K562 (cell line): ENCODE results near the gene CCDC87. TPM values are rescaled to one million over a fixed set of nuclear protein-coding genes. Genes with fewer than 3 reads are reported as not detected.
A peak's percentile ranks its signal among the peaks of the same experiment; 100 is the strongest.

ENCODE experiments used
- ATAC-seq: fragments of 200-7000 bp; cut with Tn5 transposase; 3 replicates; pipeline ENCODE4 v1.9.1; 2020; ENCODE audit warnings: moderate library complexity
- BruUV-seq: library from RNA; stranded (reverse); fragments of 400-500 nt; replicated peaks from 2 replicates; lab custom pipeline; 2021; lab: Mats Ljungman, UMichigan
- CTCF ChIA-PET: fragments of 300-600 bp; formaldehyde crosslinking; extraction: SDS; loops from one replicate; lab custom pipeline; 2021; ENCODE audit warnings: low intra/inter-chr PET ratio; lab: Yijun Ruan, JAX
- POLR2A ChIA-PET: fragments of 300-600, 350-650 bp; sonication (Branson Sonifier 250); formaldehyde crosslinking; extraction: SDS; loops from one replicate; lab custom pipeline; 2021; ENCODE audit warnings: antibody characterized with exemption, inconsistent platforms; lab: Yijun Ruan, JAX
- DNase-seq, 4 experiments: peaks; one replicate each; pipeline versions ENCODE4 v3.0.0 to v3.0.0-alpha.2; 2011 to 2018; ENCODE audit warnings: low spot score in 3 of 4, mixed read lengths in 3 of 4; ENCODE audit errors: extremely low read depth in 1 of 4
- FAIRE-seq: peaks from 2 replicates; lab custom pipeline; 2011; peaks lifted over from hg19 to GRCh38; lab: Jason Lieb, UNC
- H2AFZ ChIP-seq: 2 replicates; pipeline ENCODE4 v1.6.0; 2011; ENCODE audit warnings: low read depth, low read length, control low read depth, inconsistent platforms
- H3K27ac ChIP-seq: fragments of 200-600 bp; 3 replicates; pipeline ENCODE4 v1.8.0; 2011; ENCODE audit warnings: low read depth, mild to moderate bottlenecking, control low read depth, inconsistent platforms, low read length, moderate library complexity, mixed read lengths; ENCODE audit errors: extremely low read depth
- H3K27me3 ChIP-seq, 2 experiments: fragments of 300-600 bp in 1 of 2; 2 replicates in 1 of 2; 3 replicates in 1 of 2; pipeline versions ENCODE4 v1.6.0 to v1.8.0; 2011; ENCODE audit warnings: inconsistent platforms in 2 of 2, low read length in 2 of 2, mild to moderate bottlenecking in 1 of 2, mixed read lengths in 1 of 2, moderate library complexity in 1 of 2; ENCODE audit not compliant: control insufficient read depth in 2 of 2, insufficient read depth in 2 of 2
- H3K36me3 ChIP-seq: fragments of 300-600 bp; 3 replicates; pipeline ENCODE4 v1.8.0; 2011; ENCODE audit warnings: mild to moderate bottlenecking, low read length, inconsistent platforms; ENCODE audit not compliant: control insufficient read depth, insufficient read depth
- H3K4me1 ChIP-seq, 2 experiments: fragments of 200-600 bp in 1 of 2; replicated peaks in 1 of 2; 2 replicates in 1 of 2; 3 replicates in 1 of 2; pipeline versions ENCODE4 v1.5.1 to v1.8.0; 2011; ENCODE audit warnings: inconsistent platforms in 2 of 2, low read length in 2 of 2, mild to moderate bottlenecking in 1 of 2, mixed read lengths in 1 of 2, moderate library complexity in 1 of 2; ENCODE audit not compliant: control insufficient read depth in 2 of 2, insufficient read depth in 2 of 2
- H3K4me2 ChIP-seq: 2 replicates; pipeline ENCODE4 v1.6.1; 2011; ENCODE audit warnings: low read length, control low read depth, inconsistent platforms, mixed read lengths; ENCODE audit not compliant: insufficient read depth
- H3K4me3 ChIP-seq: fragments of 200-600 bp; sonication (generic), shearing (Covaris generic); 2 replicates; pipeline ENCODE4 v1.5.1; 2016; ENCODE audit warnings: control low read depth, inconsistent platforms
- H3K79me2 ChIP-seq: fragments of 200-600 bp; 3 replicates; pipeline ENCODE4 v1.8.0; 2011; ENCODE audit warnings: low read length, inconsistent platforms; ENCODE audit not compliant: control insufficient read depth, insufficient read depth
- H3K9ac ChIP-seq, 2 experiments: 2 replicates each; pipeline versions ENCODE4 v1.6.0 to v1.6.1; 2011; ENCODE audit warnings: low read depth in 2 of 2, low read length in 2 of 2, control low read depth in 1 of 2, inconsistent platforms in 1 of 2, mild to moderate bottlenecking in 1 of 2, mixed read lengths in 1 of 2; ENCODE audit not compliant: insufficient read depth in 1 of 2
- H3K9me1 ChIP-seq: one replicate; pipeline ENCODE4 v1.6.0; 2011; ENCODE audit warnings: inconsistent platforms, mild to moderate bottlenecking, low read length, moderate library complexity; ENCODE audit not compliant: control insufficient read depth, insufficient read depth
- H3K9me3 ChIP-seq: replicated peaks from 2 replicates; pipeline ENCODE4 v1.5.1; 2011; ENCODE audit warnings: low read depth, low read length, inconsistent platforms; ENCODE audit not compliant: control insufficient read depth, insufficient read depth
- H4K20me1 ChIP-seq: replicated peaks from 2 replicates; pipeline ENCODE4 v1.6.1; 2011; ENCODE audit warnings: low read length, inconsistent platforms, mixed read lengths; ENCODE audit not compliant: control insufficient read depth, insufficient read depth
- ATF3 ChIP-seq, 2 experiments: fragments of 450-650 bp in 1 of 2; sonication (generic) in 1 of 2; formaldehyde crosslinking in 1 of 2; IDR thresholded peaks in 1 of 2; conservative IDR thresholded peaks in 1 of 2; 2 replicates each; pipeline versions ENCODE4 v1.6.1 to v1.8.1; 2016 to 2023; ENCODE audit warnings: mild to moderate bottlenecking in 2 of 2, moderate library complexity in 2 of 2, inconsistent platforms in 1 of 2, missing genetic modification reagents in 1 of 2
- ELF4 ChIP-seq: fragments of 450-650 bp; formaldehyde crosslinking; IDR thresholded peaks from 2 replicates; pipeline ENCODE4 v1.4.0; 2022; ENCODE audit warnings: missing genetic modification characterization
- ETS2 ChIP-seq: IDR thresholded peaks from 2 replicates; pipeline ENCODE4 v1.6.1; 2016; ENCODE audit warnings: borderline replicate concordance, missing genetic modification characterization, mild to moderate bottlenecking, moderate library complexity, missing compliant biosample characterization; ENCODE audit not compliant: poor library complexity, severe bottlenecking
- JUND ChIP-seq, 2 experiments: IDR thresholded peaks; 2 replicates in 1 of 2; 3 replicates in 1 of 2; pipeline ENCODE4 v1.6.1; 2011; ENCODE audit warnings: borderline replicate concordance in 2 of 2, low read depth in 2 of 2, low read length in 2 of 2, improper control_type of control experiment in 1 of 2, missing biosample characterization in 1 of 2, missing genetic modification characterization in 1 of 2, missing genetic modification reagents in 1 of 2
- REST ChIP-seq, 2 experiments: fragments of 450-650 bp; formaldehyde crosslinking in 1 of 2; IDR thresholded peaks; 2 replicates each; pipeline versions ENCODE4 v1.4.0 to v1.6.1; 2014 to 2020; ENCODE audit warnings: mild to moderate bottlenecking in 2 of 2, borderline replicate concordance in 1 of 2, low read depth in 1 of 2
- TEAD2 ChIP-seq: fragments of 450-650 bp; IDR thresholded peaks from 2 replicates; pipeline ENCODE4 v1.6.1; 2016; ENCODE audit warnings: missing genetic modification characterization, control low read depth, missing compliant biosample characterization
- TOE1 ChIP-seq, 2 experiments: fragments of 450-650 bp in 1 of 2; sonication (generic) in 1 of 2; formaldehyde crosslinking in 1 of 2; IDR thresholded peaks; 2 replicates each; pipeline versions ENCODE4 v1.7.1 to v1.8.0; 2016 to 2022; ENCODE audit warnings: borderline replicate concordance in 2 of 2, mild to moderate bottlenecking in 2 of 2, antibody characterized with exemption in 1 of 2, inconsistent platforms in 1 of 2, low read depth in 1 of 2, missing genetic modification reagents in 1 of 2, moderate library complexity in 1 of 2
- ZBTB34 ChIP-seq: fragments of 250-450 bp; sonication (Bioruptor Pico); IDR thresholded peaks from 2 replicates; pipeline ENCODE4 v1.8.0; 2021; ENCODE audit warnings: mild to moderate bottlenecking, moderate library complexity
- WGBS: fragments of 100-300 bp; shearing (Covaris generic); methylation state at CpG from one replicate; pipeline ENCODE4 v1.1.6; 2016; ENCODE audit warnings: low coverage, mixed read lengths; ENCODE audit not compliant: insufficient coverage; ENCODE audit errors: missing lambda C conversion rate; 5-methylcytosine and 5-hydroxymethylcytosine counted together
- in situ Hi-C: fragments of 300-500 bp; cut with MboI; formaldehyde crosslinking; loops from 4 replicates; pipeline ENCODE4 v1.15.0; 2018; ENCODE audit warnings: inconsistent platforms, mixed read lengths
- intact Hi-C: fragments of 100-400 bp; cut with micrococcal nuclease; formaldehyde crosslinking; loops from 2 replicates; pipeline ENCODE4 v1.14.2; 2022
- polyA plus RNA-seq, 8 experiments: library from polyadenylated mRNA; depleted of rRNA in 4 of 8; stranded (reverse) in 5 of 8; unstranded in 3 of 8; fragments of >200 nt; fragmentation: Nextera tagmentation in 2 of 8; fragmentation: Illumina TruSeq in 1 of 8; extraction: Ambion mirVana in 2 of 8; extraction: Trizol in 1 of 8; gene quantifications; 2 replicates each; pipeline versions ENCODE4 v1.2.1 to v1.2.3, GENCODE V29; 2011 to 2014; ENCODE audit warnings: inconsistent platforms in 1 of 8, missing spikeins in 1 of 8
- total RNA-seq, 7 experiments: library from RNA; depleted of rRNA in 6 of 7; stranded (reverse); fragments of >200 nt in 6 of 7; fragmentation: Illumina TruSeq in 2 of 7; extraction: Trizol in 2 of 7; gene quantifications; 2 replicates each; pipeline versions ENCODE4 v1.2.1 to v1.2.3, GENCODE V29; 2011 to 2021; ENCODE audit warnings: low replicate concordance in 1 of 7

CCDC87 gene
- total and polyA plus RNA-seq, 9 of the 15 experiments (the other 6 are each of a cell fraction or from before 2014, with no cell fraction given), result 0.03 to 0.44 (median 0.15) TPM; not detected in 1

GRCh38 chr11:66629356-66629755 lies 36.5 kb upstream of the CCDC87 start:
- DNase-seq (no peak), FAIRE-seq (no peak), ATAC-seq (no peak)
- TF ChIP-seq ETS2 (no peak), TOE1 (IDR thresholded peaks at IDR 0.05; ENCODE audit: borderline replicate concordance) (no peak), TOE1 (CRISPR knock-in tag; IDR thresholded peaks at IDR 0.05; ENCODE audit: borderline replicate concordance, low read depth) (no peak), ZBTB34 (CRISPR knock-in tag) (no peak), REST (IDR thresholded peaks at IDR 0.05; ENCODE audit: borderline replicate concordance) (no peak), REST (CRISPR knock-in tag; IDR thresholded peaks at IDR 0.05; ENCODE audit: low read depth) (no peak), TEAD2 (tag) (no peak), JUND (IDR thresholded peaks at IDR 0.05; ENCODE audit: borderline replicate concordance, low read depth, low read length) (no peak), JUND (tag; IDR thresholded peaks at IDR 0.05; ENCODE audit: borderline replicate concordance, low read depth, low read length) (peak; percentile 21; the same call in 1 of the 3 replicates), ELF4 (CRISPR knock-in tag) (no peak), ATF3 (IDR thresholded peaks at IDR 0.05) (peak; percentile 45), ATF3 (CRISPR knock-in tag; conservative IDR thresholded peaks at IDR 0.05) (no peak)
- intact Hi-C loops, result no loop called here
- BruUV-seq, result no TSS peak
- peaks cover 91% of the 10 kb centered on the region for H3K36me3 ChIP-seq
- WGBS, result 83% methylated on average over 2 of the region's 2 CpGs
- in situ Hi-C loops, result no loop called here
- no peak overlapping the region for H3K4me2 ChIP-seq
- no peak overlapping the region for H3K4me3 ChIP-seq
- no peaks in the 10 kb centered on the region for H3K9me1 ChIP-seq
- peaks cover 16% of the 10 kb centered on the region; the same call in 1 of the 2 replicates for H4K20me1 ChIP-seq
- H3K4me1 ChIP-seq, result peaks cover 0 to 13% of the 10 kb centered on the region in 2 experiments; a peak in 1 of 5 replicates
- no peak overlapping the region for H2AFZ ChIP-seq
- H3K27me3 ChIP-seq, result no peaks in the 10 kb centered on the region
- ChIA-PET CTCF (no interaction called here), POLR2A (interaction anchor here (0.7 to 26.4 kb wide), 8 partner anchors 7 to 47 kb away, joined by 3 to 387 read pairs (median 4); partner anchors contain the start of genes RBM14 and RBM4)
- H3K9ac ChIP-seq, result no peak overlapping the region
- H3K27ac ChIP-seq, result no peak overlapping the region
- H3K9me3 ChIP-seq, result no peaks in the 10 kb centered on the region
- H3K79me2 ChIP-seq, result peaks cover 99% of the 10 kb centered on the region
